GM18873 (cell line): Measurements from ENCODE around the gene ATP2B2.

Source experiments
- ATAC-seq: cut with Tn5 transposase; IDR thresholded peaks from one replicate; pipeline ENCODE4 v1.9.1; 2021; ENCODE audit warnings: mild to moderate bottlenecking, moderate library complexity, moderate number of reproducible peaks; ENCODE audit not compliant: unreplicated experiment, low FRiP score

ATP2B2 gene

GRCh38 chr3:10496121-10496863 lies 9.1 kb downstream of the ATP2B2 start:
- ATAC-seq: no peak

- no peak for ATAC-seq
Measured at GRCh38 chr3:10495614-10496013, 9.8 kb downstream of the ATP2B2 start.

GRCh38 chr3:10495003-10495402 lies 10.4 kb downstream of the ATP2B2 start:
- no peak for ATAC-seq

GRCh38 chr3:10494180-10494579 lies 11.2 kb downstream of the ATP2B2 start:
- ATAC-seq: no peak

GRCh38 chr3:10493202-10493589 lies 12.2 kb downstream of the ATP2B2 start:
- no peak for ATAC-seq

- ATAC-seq: no peak
Measured at GRCh38 chr3:10492364-10493201, 12.8 kb downstream of the ATP2B2 start.

- no peak for ATAC-seq
Measured at GRCh38 chr3:10489746-10490483, 15.5 kb downstream of the ATP2B2 start.

- no peak for ATAC-seq
Measured at GRCh38 chr3:10487988-10488633, 17.3 kb downstream of the ATP2B2 start.

GRCh38 chr3:10485806-10486205 lies 19.6 kb downstream of the ATP2B2 start:
- ATAC-seq: no peak

- ATAC-seq: no peak
Measured at GRCh38 chr3:10485380-10485779, 20.0 kb downstream of the ATP2B2 start.

- ATAC-seq: no peak
Measured at GRCh38 chr3:10484709-10485108, 20.7 kb downstream of the ATP2B2 start.

GRCh38 chr3:10483686-10484345 lies 21.6 kb downstream of the ATP2B2 start:
- ATAC-seq: no peak

- no peak for ATAC-seq
Measured at GRCh38 chr3:10483364-10483675, 22.1 kb downstream of the ATP2B2 start.

- ATAC-seq: no peak
Measured at GRCh38 chr3:10482631-10483363, 22.6 kb downstream of the ATP2B2 start.

GRCh38 chr3:10480871-10481378 lies 24.5 kb downstream of the ATP2B2 start:
- no peak for ATAC-seq

GRCh38 chr3:10479311-10479710 lies 26.1 kb downstream of the ATP2B2 start:
- ATAC-seq: no peak

GRCh38 chr3:10475983-10476382 lies 29.4 kb downstream of the ATP2B2 start:
- no peak for ATAC-seq

- no peak for ATAC-seq
Measured at GRCh38 chr3:10474847-10475246, 30.5 kb downstream of the ATP2B2 start.

GRCh38 chr3:10474275-10474646 lies 31.1 kb downstream of the ATP2B2 start:
- no peak for ATAC-seq
